ENCODE measurements around the gene ZNF606. TPM values are rescaled to one million over a fixed set of nuclear protein-coding genes. Genes with fewer than 3 reads are reported as not detected.

ZNF606 gene
- total RNA-seq, 1 donor from 2014 or later: 48.7 TPM

DNA sequence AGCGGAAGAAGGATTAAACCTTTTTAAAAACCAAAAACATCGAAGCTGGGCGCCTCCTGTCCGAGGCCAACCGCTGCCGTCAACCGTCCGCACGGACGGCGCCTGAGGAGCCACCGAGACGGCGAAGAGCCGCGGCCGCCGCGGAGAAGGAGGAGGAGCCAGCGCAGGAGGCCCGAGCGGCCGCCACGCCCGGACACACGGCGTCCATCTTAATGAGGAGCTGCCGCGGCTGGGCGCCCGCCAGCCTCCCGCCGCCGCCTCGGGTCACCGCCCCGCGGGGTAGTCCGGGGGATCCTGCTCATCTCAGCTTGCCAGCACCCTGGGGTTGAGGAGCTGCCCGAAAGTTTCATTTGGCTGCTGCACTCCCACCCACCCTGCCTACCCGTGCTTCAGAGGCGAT, 41.8 kb upstream of the ZNF606 start:
- no peaks in the 10 kb centered on the region for H3F3A ChIP-seq (ENCODE audit: low read depth)
- no peak overlapping the region for H3K4me2 ChIP-seq
- no peak overlapping the region for H3K9ac ChIP-seq
- H3K4me3 Mint-ChIP-seq: no peak overlapping the region
- H3K9me3 ChIP-seq (ENCODE audit: low read depth): no peaks in the 10 kb centered on the region
- H2AFZ ChIP-seq (replicated peaks): no peak overlapping the region
- no peak overlapping the region for H3K27ac ChIP-seq
- H3K27ac Mint-ChIP-seq: no peak overlapping the region
- H3K9me3 Mint-ChIP-seq: peaks cover 61% of the 10 kb centered on the region
- no peaks in the 10 kb centered on the region for H4K20me1 ChIP-seq (ENCODE audit: low read depth)
- H3K36me3 ChIP-seq: no peaks in the 10 kb centered on the region
- TF ChIP-seq EZH2phosphoT487 (IDR thresholded peaks at IDR 0.05) (no peak), EZH2 (IDR thresholded peaks at IDR 0.05) (no peak)
- TF ChIP-seq, protein P1, sequence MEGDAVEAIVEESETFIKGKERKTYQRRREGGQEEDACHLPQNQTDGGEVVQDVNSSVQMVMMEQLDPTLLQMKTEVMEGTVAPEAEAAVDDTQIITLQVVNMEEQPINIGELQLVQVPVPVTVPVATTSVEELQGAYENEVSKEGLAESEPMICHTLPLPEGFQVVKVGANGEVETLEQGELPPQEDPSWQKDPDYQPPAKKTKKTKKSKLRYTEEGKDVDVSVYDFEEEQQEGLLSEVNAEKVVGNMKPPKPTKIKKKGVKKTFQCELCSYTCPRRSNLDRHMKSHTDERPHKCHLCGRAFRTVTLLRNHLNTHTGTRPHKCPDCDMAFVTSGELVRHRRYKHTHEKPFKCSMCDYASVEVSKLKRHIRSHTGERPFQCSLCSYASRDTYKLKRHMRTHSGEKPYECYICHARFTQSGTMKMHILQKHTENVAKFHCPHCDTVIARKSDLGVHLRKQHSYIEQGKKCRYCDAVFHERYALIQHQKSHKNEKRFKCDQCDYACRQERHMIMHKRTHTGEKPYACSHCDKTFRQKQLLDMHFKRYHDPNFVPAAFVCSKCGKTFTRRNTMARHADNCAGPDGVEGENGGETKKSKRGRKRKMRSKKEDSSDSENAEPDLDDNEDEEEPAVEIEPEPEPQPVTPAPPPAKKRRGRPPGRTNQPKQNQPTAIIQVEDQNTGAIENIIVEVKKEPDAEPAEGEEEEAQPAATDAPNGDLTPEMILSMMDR (IDR thresholded peaks at IDR 0.05): no peak
- no peaks in the 10 kb centered on the region for H3K79me2 ChIP-seq (ENCODE audit: low read depth)
- no peaks in the 10 kb centered on the region for H3K4me1 Mint-ChIP-seq
- H3K4me3 ChIP-seq: no peak overlapping the region
- no peak for DNase-seq (ENCODE audit: low spot score)
- peaks cover 12% of the 10 kb centered on the region for H3K27me3 ChIP-seq
- peaks cover 8% of the 10 kb centered on the region for H3K36me3 Mint-ChIP-seq
- H3K4me1 ChIP-seq: no peaks in the 10 kb centered on the region
- peaks cover 8% of the 10 kb centered on the region for H3K27me3 Mint-ChIP-seq (ENCODE audit: insufficient read depth, low read depth)

DNA sequence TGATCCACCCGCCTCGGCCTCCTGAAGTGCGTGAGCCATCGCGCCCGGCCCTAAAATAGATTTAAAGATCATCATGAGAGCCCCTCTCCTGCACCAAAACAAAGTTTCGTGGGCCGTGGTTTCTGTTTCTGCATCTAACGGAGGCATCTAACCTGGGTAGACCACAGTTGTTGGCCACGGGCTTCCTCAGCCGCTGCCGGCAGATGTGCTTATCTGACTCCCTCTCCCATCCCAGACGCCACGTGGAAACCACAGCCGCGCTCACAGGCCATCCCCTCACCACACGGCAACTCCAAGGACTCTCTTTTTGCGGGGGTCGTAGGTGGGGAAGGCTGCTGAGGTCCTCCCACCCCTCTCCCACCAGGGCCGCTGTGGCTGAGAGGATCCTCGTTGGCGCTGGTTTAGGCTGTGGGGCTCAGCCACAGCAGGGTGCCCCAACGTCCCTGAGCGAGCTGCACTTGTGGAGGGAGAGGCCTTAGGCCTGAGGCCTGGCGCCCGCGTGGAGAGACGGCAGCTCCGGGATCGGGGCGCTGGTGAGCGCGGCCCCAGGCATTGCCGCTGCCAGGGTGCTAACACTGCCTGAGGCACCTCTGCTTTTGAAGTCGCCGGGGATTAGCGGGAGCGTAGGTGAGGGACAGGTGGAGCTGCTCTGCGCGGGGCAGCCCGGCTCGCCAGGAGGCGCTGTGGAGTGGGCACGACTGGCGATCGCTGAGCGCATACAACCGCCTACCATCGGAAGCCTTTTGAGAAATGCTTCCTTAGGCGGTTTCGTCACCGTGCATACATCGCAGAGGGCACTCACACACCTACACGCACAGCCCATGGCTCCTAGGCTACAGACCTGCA, 40.1 kb upstream of the ZNF606 start:
- no peaks in the 10 kb centered on the region for H3K4me1 Mint-ChIP-seq
- H3K36me3 Mint-ChIP-seq: peaks cover 6% of the 10 kb centered on the region
- H3K36me3 ChIP-seq: no peaks in the 10 kb centered on the region
- H3K27ac Mint-ChIP-seq: no peak overlapping the region
- peaks cover 9% of the 10 kb centered on the region for H3F3A ChIP-seq (ENCODE audit: low read depth)
- peaks cover 59% of the 10 kb centered on the region for H3K9me3 Mint-ChIP-seq
- H3K9me3 ChIP-seq (ENCODE audit: low read depth): no peaks in the 10 kb centered on the region
- H2AFZ ChIP-seq (replicated peaks): no peak overlapping the region
- H3K4me1 ChIP-seq: peaks cover 14% of the 10 kb centered on the region
- no peak overlapping the region for H3K4me3 Mint-ChIP-seq
- H3K9ac ChIP-seq: no peak overlapping the region
- TF ChIP-seq, protein P1 (IDR thresholded peaks at IDR 0.05): peak; percentile 46
- no peak for TF ChIP-seq EZH2 (IDR thresholded peaks at IDR 0.05)
- no peak overlapping the region for H3K4me3 ChIP-seq
- no peak overlapping the region for H3K27ac ChIP-seq
- H3K27me3 ChIP-seq: peaks cover 12% of the 10 kb centered on the region
- H4K20me1 ChIP-seq (ENCODE audit: low read depth): no peaks in the 10 kb centered on the region
- no peak overlapping the region for H3K4me2 ChIP-seq
- peak; percentile 51 for DNase-seq (ENCODE audit: low spot score)
- no peaks in the 10 kb centered on the region for H3K79me2 ChIP-seq (ENCODE audit: low read depth)
- peaks cover 5% of the 10 kb centered on the region for H3K27me3 Mint-ChIP-seq (ENCODE audit: insufficient read depth, low read depth)

DNA sequence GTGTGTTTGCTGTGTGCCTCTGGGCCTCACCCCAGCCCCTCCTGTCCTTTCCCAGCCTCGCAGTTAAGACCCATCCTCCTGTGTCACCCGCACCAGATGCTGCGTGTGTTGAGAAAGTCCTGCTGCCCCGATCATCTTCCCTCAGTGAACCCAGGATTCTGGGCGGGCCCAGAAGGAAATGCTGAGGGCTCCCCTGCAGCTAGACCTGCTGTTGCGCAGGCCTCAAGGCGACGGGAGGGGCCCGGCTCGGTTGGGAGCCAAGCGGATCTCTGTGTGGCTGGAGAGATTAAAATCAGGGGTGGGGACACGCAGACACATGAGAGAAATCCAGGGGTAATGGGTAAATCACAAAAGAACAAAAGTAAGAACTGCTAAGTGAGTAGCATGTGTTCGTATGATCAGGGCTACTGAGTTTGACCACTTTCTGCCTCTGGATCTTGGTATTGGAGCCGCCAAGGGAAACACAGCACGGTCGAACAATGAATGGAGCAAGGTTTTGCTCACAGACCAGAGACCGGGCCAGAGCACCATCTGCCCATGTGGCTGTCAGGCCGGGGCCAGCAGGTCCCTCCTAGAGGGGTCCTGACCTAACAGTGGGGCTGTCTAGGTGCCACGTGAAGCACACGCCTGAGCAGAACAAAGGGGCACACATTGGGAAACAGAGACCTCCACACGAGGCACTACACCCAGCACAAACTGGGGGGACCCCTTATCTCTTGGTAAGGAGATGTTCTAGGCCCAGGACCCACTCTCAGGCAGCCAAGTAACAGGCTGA, 38.3 kb upstream of the ZNF606 start:
- no peak overlapping the region for H3K4me3 ChIP-seq
- no peaks in the 10 kb centered on the region for H4K20me1 ChIP-seq (ENCODE audit: low read depth)
- DNase-seq (ENCODE audit: low spot score): no peak
- Mint-ChIP-seq H3K27ac (no peak overlapping the region), H3K9me3 (peaks cover 58% of the 10 kb centered on the region), H3K4me3 (no peak overlapping the region), H3K4me1 (no peaks in the 10 kb centered on the region), H3K27me3 (ENCODE audit: insufficient read depth, low read depth) (no peaks in the 10 kb centered on the region), H3K36me3 (peaks cover 4% of the 10 kb centered on the region)
- TF ChIP-seq, protein P1 (IDR thresholded peaks at IDR 0.05): no peak
- no peak for TF ChIP-seq EZH2phosphoT487 (IDR thresholded peaks at IDR 0.05)
- no peak for TF ChIP-seq EZH2 (IDR thresholded peaks at IDR 0.05)
- peaks cover 11% of the 10 kb centered on the region for H3F3A ChIP-seq (ENCODE audit: low read depth)
- no peaks in the 10 kb centered on the region for H3K79me2 ChIP-seq (ENCODE audit: low read depth)
- H3K4me2 ChIP-seq: no peak overlapping the region
- H3K9ac ChIP-seq: no peak overlapping the region
- no peak overlapping the region for H3K27ac ChIP-seq
- H3K9me3 ChIP-seq (ENCODE audit: low read depth): no peaks in the 10 kb centered on the region
- H3K36me3 ChIP-seq: no peaks in the 10 kb centered on the region
- peaks cover 12% of the 10 kb centered on the region for H3K27me3 ChIP-seq
- H2AFZ ChIP-seq (replicated peaks): no peak overlapping the region
- H3K4me1 ChIP-seq: peaks cover 14% of the 10 kb centered on the region
